H1 (cell line): Measurements from ENCODE around the gene GALK1. TPM values are rescaled to one million over a fixed set of nuclear protein-coding genes. Genes with fewer than 3 reads are reported as not detected.
A peak's percentile ranks its signal among the peaks of the same experiment; 100 is the strongest.

Source experiments
- ASH2L ChIP-seq: fragments of 200-600, 300-600 bp; sonication (generic); IDR thresholded peaks from one replicate; pipeline ENCODE4 v1.7.1; 2017; ENCODE audit warnings: low read length
- ATF3 ChIP-seq: IDR thresholded peaks from 2 replicates; pipeline ENCODE4 v1.6.1; 2011; ENCODE audit warnings: low read depth, mild to moderate bottlenecking, low read length; ENCODE audit not compliant: insufficient read depth
- BCL11A ChIP-seq, 2 experiments: IDR thresholded peaks; one replicate each; pipeline ENCODE4 v1.6.1; 2011; ENCODE audit warnings: low read depth in 2 of 2, low read length in 2 of 2, mild to moderate bottlenecking in 2 of 2
- BRCA1 ChIP-seq: IDR thresholded peaks from 2 replicates; pipeline ENCODE4 v1.6.1; 2012; ENCODE audit warnings: low read depth, low read length, improper control_type of control experiment
- CTBP2 ChIP-seq: IDR thresholded peaks from 2 replicates; pipeline ENCODE4 v1.7.0; 2011; ENCODE audit warnings: borderline replicate concordance, mild to moderate bottlenecking, moderate library complexity, mixed read lengths, low read length; ENCODE audit not compliant: insufficient read depth, insufficient read length
- GABPA ChIP-seq: IDR thresholded peaks from 2 replicates; pipeline ENCODE4 v1.6.1; 2011; ENCODE audit warnings: mild to moderate bottlenecking, low read length, moderate library complexity, borderline replicate concordance; ENCODE audit not compliant: insufficient read depth
- HDAC6 ChIP-seq: IDR thresholded peaks from one replicate; pipeline ENCODE4 v1.7.1; 2012; ENCODE audit warnings: low read depth, mild to moderate bottlenecking, inconsistent platforms, low read length, moderate library complexity
- NANOG ChIP-seq: IDR thresholded peaks from 2 replicates; pipeline ENCODE4 v1.6.1; 2011; ENCODE audit warnings: low read length, low read depth, mild to moderate bottlenecking, inconsistent platforms; ENCODE audit not compliant: insufficient read depth, poor library complexity, severe bottlenecking
- POU5F1 ChIP-seq: IDR thresholded peaks from 2 replicates; pipeline ENCODE4 v1.6.1; 2011; ENCODE audit warnings: low read depth, mild to moderate bottlenecking, low read length, moderate library complexity
- RFX5 ChIP-seq: IDR thresholded peaks from 2 replicates; pipeline ENCODE4 v1.6.1; 2011; ENCODE audit warnings: low read depth, low read length, improper control_type of control experiment, borderline replicate concordance
- RNF2 ChIP-seq: fragments of 200-900, 300-1000 bp; sonication (generic); IDR thresholded peaks from 2 replicates; pipeline ENCODE4 v1.7.1; 2016; ENCODE audit warnings: borderline replicate concordance, low read depth, mild to moderate bottlenecking, antibody characterized with exemption, low read length; ENCODE audit not compliant: poor library complexity, severe bottlenecking; ENCODE audit errors: missing control alignments
- SAP30 ChIP-seq: fragments of 300-600 bp; sonication (generic); IDR thresholded peaks from 2 replicates; pipeline ENCODE4 v1.7.1; 2012; ENCODE audit warnings: low read length, moderate library complexity, mild to moderate bottlenecking, inconsistent platforms; ENCODE audit not compliant: insufficient read depth, insufficient replicate concordance
- SP1 ChIP-seq: IDR thresholded peaks from 2 replicates; pipeline ENCODE4 v1.6.1; 2011; ENCODE audit warnings: low read depth, low read length
- SP4 ChIP-seq: IDR thresholded peaks from 2 replicates; pipeline ENCODE4 v1.6.1; 2012; ENCODE audit warnings: low read length, inconsistent platforms
- SUZ12 ChIP-seq: fragments of 200-600 bp; sonication (generic); IDR thresholded peaks from 2 replicates; pipeline ENCODE4 v1.6.1; 2012; ENCODE audit warnings: mild to moderate bottlenecking, inconsistent platforms, low read length, moderate library complexity, mixed read lengths
- polyA plus RNA-seq, 7 experiments: library from polyadenylated mRNA; depleted of rRNA in 3 of 7; stranded (reverse) in 5 of 7; unstranded in 2 of 7; fragments of >200 nt in 5 of 7; fragments of 200-250 nt in 2 of 7; gene quantifications; 1 replicate in 5 of 7; 2 replicates in 1 of 7; 4 replicates in 1 of 7; pipeline versions ENCODE4 v1.2.1 to v1.2.3, GENCODE V29; 2011 to 2013; ENCODE audit warnings: missing spikeins in 2 of 7, mixed read lengths in 2 of 7
- total RNA-seq: library from RNA; stranded (reverse); fragmentation: NEBNext Ultra II Directional; extraction: Animal tissue kit (Norgen Biotek cat#: 25700); gene quantifications from 2 replicates; pipeline ENCODE4 v1.2.1, GENCODE V29; 2021
- TF ChIP-seq, protein P1 (sequence below): IDR thresholded peaks from 2 replicates; pipeline ENCODE4 v1.6.1; 2012; ENCODE audit warnings: low read length, inconsistent platforms
- TF ChIP-seq, protein P2 (sequence below): IDR thresholded peaks from 2 replicates; pipeline ENCODE4 v1.6.1; 2012; ENCODE audit warnings: inconsistent platforms

Gene GALK1
- total and polyA plus RNA-seq, 2 of the 8 experiments (the other 6 are each of a cell fraction or from before 2014, with no cell fraction given) = 34.1 to 47.9 TPM

GRCh38 chr17:75785016-75785890, 20.3 kb upstream of the GALK1 start (continued):
- TF ChIP-seq SAP30 (no peak), CTBP2 (no peak), SUZ12 (no peak), SP4 (peak; percentile 61), BRCA1 (no peak), ASH2L (peak; percentile 42), GABPA (no peak), ATF3 (no peak), RFX5 (no peak), POU5F1 (no peak), SP1 (0 out of 2 replicates have a peak, but pooled peaks have one; percentile 41), RNF2 (no peak), NANOG (peak; percentile 44), BCL11A (IDR thresholded peaks at IDR 0.05; ENCODE audit: low read depth in 2 of 2, low read length in 2 of 2) (no peak), HDAC6 (no peak)
- TF ChIP-seq, protein P1, sequence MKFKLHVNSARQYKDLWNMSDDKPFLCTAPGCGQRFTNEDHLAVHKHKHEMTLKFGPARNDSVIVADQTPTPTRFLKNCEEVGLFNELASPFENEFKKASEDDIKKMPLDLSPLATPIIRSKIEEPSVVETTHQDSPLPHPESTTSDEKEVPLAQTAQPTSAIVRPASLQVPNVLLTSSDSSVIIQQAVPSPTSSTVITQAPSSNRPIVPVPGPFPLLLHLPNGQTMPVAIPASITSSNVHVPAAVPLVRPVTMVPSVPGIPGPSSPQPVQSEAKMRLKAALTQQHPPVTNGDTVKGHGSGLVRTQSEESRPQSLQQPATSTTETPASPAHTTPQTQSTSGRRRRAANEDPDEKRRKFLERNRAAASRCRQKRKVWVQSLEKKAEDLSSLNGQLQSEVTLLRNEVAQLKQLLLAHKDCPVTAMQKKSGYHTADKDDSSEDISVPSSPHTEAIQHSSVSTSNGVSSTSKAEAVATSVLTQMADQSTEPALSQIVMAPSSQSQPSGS = peak; percentile 76
- TF ChIP-seq, protein P2, sequence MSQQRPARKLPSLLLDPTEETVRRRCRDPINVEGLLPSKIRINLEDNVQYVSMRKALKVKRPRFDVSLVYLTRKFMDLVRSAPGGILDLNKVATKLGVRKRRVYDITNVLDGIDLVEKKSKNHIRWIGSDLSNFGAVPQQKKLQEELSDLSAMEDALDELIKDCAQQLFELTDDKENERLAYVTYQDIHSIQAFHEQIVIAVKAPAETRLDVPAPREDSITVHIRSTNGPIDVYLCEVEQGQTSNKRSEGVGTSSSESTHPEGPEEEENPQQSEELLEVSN = peak; percentile 96
